Endothelial cell of umbilical vein (primary cell): Measurements from ENCODE around the gene LCAT. TPM values are rescaled to one million over a fixed set of nuclear protein-coding genes. Genes with fewer than 3 reads are reported as not detected.

Source experiments
- BruUV-seq: library from RNA; stranded (reverse); fragments of 400-500 nt; replicated peaks from 2 replicates; lab custom pipeline; 2021; lab: Mats Ljungman, UMichigan
- CTCF ChIA-PET: fragments of 300-600, 350-600 bp; sonication (Branson Sonifier 250); formaldehyde crosslinking; loops from one replicate; lab custom pipeline; 2021; ENCODE audit warnings: antibody characterized with exemption, inconsistent platforms; lab: Charles Lee
- POLR2A ChIA-PET: fragments of 300-600, 350-600 bp; sonication (Branson Sonifier 250); formaldehyde crosslinking; loops from one replicate; lab custom pipeline; 2021; ENCODE audit warnings: antibody characterized with exemption, inconsistent platforms; lab: Charles Lee
- DNase-seq: peaks from one replicate; pipeline ENCODE4 v3.0.0-alpha.2; 2011; ENCODE audit warnings: low read depth, low spot score
- FAIRE-seq: peaks from 2 replicates; lab custom pipeline; 2011; peaks lifted over from hg19 to GRCh38; lab: Jason Lieb, UNC
- H2AFZ ChIP-seq: 2 replicates; pipeline ENCODE4 v1.6.0; 2012; ENCODE audit warnings: low read depth, low read length, control low read depth, inconsistent platforms
- H3K27ac ChIP-seq: 2 replicates; pipeline ENCODE4 v1.5.1; 2011; ENCODE audit warnings: low read depth, mild to moderate bottlenecking, control low read depth, low read length, moderate library complexity; ENCODE audit not compliant: insufficient read depth
- H3K27me3 ChIP-seq, 2 experiments: 2 replicates each; pipeline versions ENCODE4 v1.6.0 to v1.6.1; 2011; ENCODE audit warnings: low read length in 2 of 2, mixed read lengths in 1 of 2; ENCODE audit not compliant: control insufficient read depth in 2 of 2, insufficient read depth in 2 of 2
- H3K36me3 ChIP-seq, 2 experiments: 2 replicates in 1 of 2; 3 replicates in 1 of 2; pipeline ENCODE4 v1.5.1; 2011; ENCODE audit warnings: low read length in 2 of 2, mild to moderate bottlenecking in 1 of 2, moderate library complexity in 1 of 2; ENCODE audit not compliant: control insufficient read depth in 2 of 2, insufficient read depth in 2 of 2; ENCODE audit errors: extremely low read depth in 1 of 2
- H3K4me1 ChIP-seq: 3 replicates; pipeline ENCODE4 v1.5.1; 2011; ENCODE audit warnings: mild to moderate bottlenecking, low read length; ENCODE audit not compliant: control insufficient read depth, insufficient read depth; ENCODE audit errors: extremely low read depth
- H3K4me2 ChIP-seq: 2 replicates; pipeline ENCODE4 v1.6.1; 2011; ENCODE audit warnings: low read length, control low read depth, mixed read lengths; ENCODE audit not compliant: insufficient read depth
- H3K4me3 ChIP-seq, 3 experiments: fragments of 200-600 bp in 1 of 3; sonication (generic), shearing (Covaris generic) in 1 of 3; replicated peaks in 1 of 3; 2 replicates each; pipeline ENCODE4 v1.5.1; 2011 to 2016; ENCODE audit warnings: control low read depth in 3 of 3, low read length in 3 of 3, mild to moderate bottlenecking in 2 of 3, inconsistent platforms in 1 of 3, low read depth in 1 of 3, moderate library complexity in 1 of 3; ENCODE audit not compliant: insufficient read depth in 1 of 3
- H3K79me2 ChIP-seq: 2 replicates; pipeline ENCODE4 v1.6.0; 2012; ENCODE audit warnings: low read length, inconsistent platforms; ENCODE audit not compliant: control insufficient read depth, insufficient read depth
- H3K9ac ChIP-seq: replicated peaks from 2 replicates; pipeline ENCODE3; 2011; ENCODE audit warnings: low read length, control low read depth; ENCODE audit not compliant: insufficient read depth; ENCODE audit errors: extremely low read depth
- H3K9me1 ChIP-seq: replicated peaks from 3 replicates; pipeline ENCODE4 v1.6.0; 2011; ENCODE audit warnings: mild to moderate bottlenecking, low read length; ENCODE audit not compliant: control insufficient read depth, insufficient read depth; ENCODE audit errors: extremely low read depth
- H3K9me3 ChIP-seq: replicated peaks from 2 replicates; pipeline ENCODE4 v1.5.1; 2012; ENCODE audit warnings: low read length, inconsistent platforms; ENCODE audit not compliant: control insufficient read depth, insufficient read depth
- H4K20me1 ChIP-seq: replicated peaks from 2 replicates; pipeline ENCODE3; 2011; ENCODE audit warnings: mild to moderate bottlenecking, low read length; ENCODE audit not compliant: control insufficient read depth, insufficient read depth; ENCODE audit errors: extremely low read depth
- CTCF ChIP-seq, 2 donors: IDR thresholded peaks; 1 replicate in 1 of 2; 2 replicates in 1 of 2; pipeline ENCODE4 v1.5.1; 2011; ENCODE audit warnings: low read length in 2 of 2, mild to moderate bottlenecking in 2 of 2, moderate library complexity in 2 of 2, control low read depth in 1 of 2, inconsistent platforms in 1 of 2, low read depth in 1 of 2; ENCODE audit not compliant: insufficient read depth in 1 of 2; ENCODE audit errors: extremely low read depth in 1 of 2
- EZH2 ChIP-seq: IDR thresholded peaks from 2 replicates; pipeline ENCODE4 v1.6.1; 2012; ENCODE audit warnings: borderline replicate concordance, low read depth, mild to moderate bottlenecking, moderate library complexity, low read length, inconsistent platforms; ENCODE audit not compliant: severe bottlenecking
- FOS ChIP-seq: IDR thresholded peaks from 2 replicates; pipeline ENCODE4 v1.6.1; 2011; ENCODE audit warnings: mild to moderate bottlenecking, low read length, moderate library complexity, borderline replicate concordance; ENCODE audit not compliant: insufficient read depth
- GATA2 ChIP-seq: IDR thresholded peaks from 2 replicates; pipeline ENCODE4 v1.7.0; 2011; ENCODE audit warnings: low read depth, mild to moderate bottlenecking, moderate library complexity, mixed read lengths, low read length; ENCODE audit not compliant: insufficient read length, insufficient read depth
- JUN ChIP-seq: IDR thresholded peaks from 2 replicates; pipeline ENCODE4 v1.6.1; 2011; ENCODE audit warnings: borderline replicate concordance, low read depth; ENCODE audit not compliant: insufficient read length, insufficient read depth
- MYC ChIP-seq: IDR thresholded peaks from one replicate; pipeline ENCODE4 v1.6.1; 2011; ENCODE audit warnings: mild to moderate bottlenecking, low read depth, low read length
- POLR2A ChIP-seq: IDR thresholded peaks from 2 replicates; pipeline ENCODE4 v1.6.1; 2012; ENCODE audit warnings: low read depth, mild to moderate bottlenecking, control low read depth, low read length
- POLR2AphosphoS5 ChIP-seq: IDR thresholded peaks from 2 replicates; pipeline ENCODE4 v1.6.1; 2012; ENCODE audit warnings: low read depth, mild to moderate bottlenecking, control low read depth, low read length, moderate library complexity; ENCODE audit not compliant: insufficient read depth
- dilution Hi-C: fragments of 300-500 bp; cut with MboI; formaldehyde crosslinking; loops from one replicate; pipeline ENCODE4 v1.15.0; 2019; ENCODE audit warnings: low sequenced_read_pairs; ENCODE audit not compliant: extremely low pct_ligation_motif_present
- intact Hi-C: fragments of 100-400 bp; cut with micrococcal nuclease; formaldehyde crosslinking; loops from one replicate; pipeline ENCODE4 v1.10.0; 2022
- polyA plus RNA-seq, 4 experiments: library from polyadenylated mRNA; depleted of rRNA in 3 of 4; stranded (reverse) in 3 of 4; unstranded in 1 of 4; fragments of >200 nt; gene quantifications; 2 replicates each; pipeline versions ENCODE4 v1.2.1 to v1.2.3, GENCODE V29; 2011 to 2012; ENCODE audit warnings: missing spikeins in 1 of 4
- total RNA-seq: library from RNA; stranded (reverse); gene quantifications from 2 replicates; pipeline ENCODE4 v1.2.3, GENCODE V29; 2021
- TF ChIP-seq, protein P1 (sequence below): IDR thresholded peaks from 2 replicates; pipeline ENCODE4 v1.6.1; 2011; ENCODE audit not compliant: insufficient read depth, insufficient read length

The LCAT gene
- total and polyA plus RNA-seq, 2 donors (not counting 3 experiments of a cell fraction or from before 2014, with no cell fraction given), result 22.6 to 46.1 TPM

- ChIA-PET POLR2A (no interaction called here), CTCF (interaction anchor here (0.8 to 2.8 kb wide), 4 partner anchors 24 to 94 kb away, joined by 3 to 9 read pairs (median 3); partner anchors contain the start of gene NRN1L)
- no peak for TF ChIP-seq EZH2
- no peak for TF ChIP-seq POLR2A
- no peak for TF ChIP-seq FOS
- no peak for TF ChIP-seq MYC
- TF ChIP-seq, protein P1, sequence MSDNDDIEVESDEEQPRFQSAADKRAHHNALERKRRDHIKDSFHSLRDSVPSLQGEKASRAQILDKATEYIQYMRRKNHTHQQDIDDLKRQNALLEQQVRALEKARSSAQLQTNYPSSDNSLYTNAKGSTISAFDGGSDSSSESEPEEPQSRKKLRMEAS, result no peak
- no peak for TF ChIP-seq POLR2AphosphoS5
- no peak for TF ChIP-seq JUN
- no peak for TF ChIP-seq CTCF (IDR thresholded peaks at IDR 0.05; ENCODE audit: extremely low read depth in 1 of 2, insufficient read depth in 1 of 2, low read depth in 1 of 2, low read length in 2 of 2)
- no peak for TF ChIP-seq GATA2
- dilution Hi-C loops, result no loop called here
- H2AFZ ChIP-seq, result no peak overlapping the region
- no peak overlapping the region for H3K4me2 ChIP-seq
- H4K20me1 ChIP-seq, result no peaks in the 10 kb centered on the region
- no peak overlapping the region for H3K4me3 ChIP-seq
- no peak overlapping the region for H3K9ac ChIP-seq
- no peaks in the 10 kb centered on the region for H3K9me1 ChIP-seq
- H3K27me3 ChIP-seq, result no peaks in the 10 kb centered on the region
- DNase-seq, result no peak
- no TSS peak for BruUV-seq
- no peaks in the 10 kb centered on the region for H3K4me1 ChIP-seq
- peaks cover 32 to 82% of the 10 kb centered on the region in 2 experiments for H3K36me3 ChIP-seq
- H3K27ac ChIP-seq, result no peak overlapping the region
- no peaks in the 10 kb centered on the region for H3K9me3 ChIP-seq
- intact Hi-C loops, result no loop called here
- H3K79me2 ChIP-seq, result no peaks in the 10 kb centered on the region
- no peak for FAIRE-seq
Measured at GRCh38 chr16:67949645-67950044, 5.7 kb upstream of the LCAT start.
